Measurements from ENCODE around the gene KIF26A. TPM values are rescaled to one million over a fixed set of nuclear protein-coding genes. Genes with fewer than 3 reads are reported as not detected.

KIF26A gene
- total and polyA plus RNA-seq, 2 of the 4 experiments (the other 2 are of a cell fraction) = not detected

DNA sequence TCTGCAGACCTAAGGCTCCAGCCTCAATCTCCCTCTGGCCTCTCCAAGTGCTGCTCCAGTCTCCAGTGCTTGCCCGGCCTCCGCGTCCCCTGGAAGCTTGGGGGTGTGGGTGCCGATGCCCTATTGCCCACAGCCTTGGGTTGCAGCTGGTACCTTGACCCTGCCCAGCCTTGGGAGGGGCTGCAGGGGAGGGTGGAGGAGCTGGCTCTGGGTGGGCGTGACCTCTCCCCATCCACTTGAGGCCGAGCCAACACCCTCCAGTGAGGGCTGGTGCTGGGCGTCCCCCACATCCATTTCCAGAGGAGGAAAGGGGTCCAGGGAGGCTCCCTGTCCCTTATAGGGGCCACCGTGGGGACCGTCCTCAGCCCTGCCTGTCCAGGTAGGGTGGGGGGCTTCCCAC, 24.1 kb downstream of the KIF26A start:
- no peak for DNase-seq
- BruUV-seq (replicated peaks) = no TSS peak
- no peaks in the 10 kb centered on the region for H4K20me1 ChIP-seq (ENCODE audit: insufficient read depth, low read length)
- WGBS, 2 experiments (ENCODE audit: extremely low coverage in 2 of 2, insufficient read length in 1 of 2) = no CpG with 5 or more reads among the region's 9 CpGs
- in situ Hi-C loops (cut with MboI; ENCODE audit: low sequenced_read_pairs) (no loop called here), intact Hi-C loops (cut with micrococcal nuclease) (no loop called here), dilution Hi-C loops (cut with HindIII; ENCODE audit: low sequenced_read_pairs, unreplicated experiment) (no loop called here)
- H2BK20ac ChIP-seq (ENCODE audit: low read depth, low read length) = no peak overlapping the region
- H2BK120ac ChIP-seq (ENCODE audit: low read depth, low read length) = no peak overlapping the region
- H3K27ac ChIP-seq (ENCODE audit: insufficient read depth, low read length) = no peak overlapping the region
- no peak for TF ChIP-seq SMC3 (IDR thresholded peaks at IDR 0.05; ENCODE audit: low read depth, low read length)
- no peak for TF ChIP-seq ELK1 (IDR thresholded peaks at IDR 0.05; ENCODE audit: borderline replicate concordance, low read depth, low read length)
- TF ChIP-seq MAFK (IDR thresholded peaks at IDR 0.05; ENCODE audit: low read depth, low read length) = no peak
- TF ChIP-seq POLR2A (IDR thresholded peaks at IDR 0.05; ENCODE audit: low read depth, low read length) = no peak
- no peak for TF ChIP-seq CEBPB (IDR thresholded peaks at IDR 0.05; ENCODE audit: low read depth, low read length)
- TF ChIP-seq RAD21 (IDR thresholded peaks at IDR 0.05; ENCODE audit: low read length) = no peak
- no peak for TF ChIP-seq CHD1 (IDR thresholded peaks at IDR 0.05; ENCODE audit: low read depth, low read length)
- TF ChIP-seq MAZ (IDR thresholded peaks at IDR 0.05; ENCODE audit: borderline replicate concordance, low read depth, low read length) = no peak
- no peak for TF ChIP-seq RFX5 (IDR thresholded peaks at IDR 0.05; ENCODE audit: low read depth, low read length)
- H4K91ac ChIP-seq (ENCODE audit: insufficient read depth, low read depth, low read length) = no peak overlapping the region
- H4K8ac ChIP-seq (ENCODE audit: low read depth in 2 of 2, low read length in 2 of 2) = no peak overlapping the region
- H3K23ac ChIP-seq (ENCODE audit: low read depth, low read length) = no peak overlapping the region
- no peak overlapping the region for H4K5ac ChIP-seq (ENCODE audit: low read depth, low read length)
- no peaks in the 10 kb centered on the region for H3K79me1 ChIP-seq (ENCODE audit: low read depth in 1 of 2, low read length in 2 of 2)
- H3K4me3 ChIP-seq (ENCODE audit: insufficient read depth, low read depth, low read length) = no peak overlapping the region
- ATAC-seq (ENCODE audit: low read depth) = no peak
- H3K14ac ChIP-seq (replicated peaks; ENCODE audit: low read depth, low read length) = no peak overlapping the region
- H3K9me3 ChIP-seq (ENCODE audit: control insufficient read depth, insufficient read depth, low read length) = peaks cover 20% of the 10 kb centered on the region
- H3K36me3 ChIP-seq (ENCODE audit: control insufficient read depth, insufficient read depth, low read length) = no peaks in the 10 kb centered on the region
- no peaks in the 10 kb centered on the region for H3K27me3 ChIP-seq (ENCODE audit: control insufficient read depth, insufficient read depth, low read length)
- ChIA-PET CTCF (no interaction called here), POLR2A (ENCODE audit: unreplicated experiment) (no interaction called here)
- H3K9me1 ChIP-seq (ENCODE audit: insufficient read depth, low read length) = no peaks in the 10 kb centered on the region
- H2AK9ac ChIP-seq (replicated peaks; ENCODE audit: low read depth, low read length, poor library complexity) = no peak overlapping the region
- no peak overlapping the region for H2AFZ ChIP-seq (replicated peaks; ENCODE audit: low read length, poor library complexity)
- H3K4me2 ChIP-seq (ENCODE audit: low read depth, low read length) = no peak overlapping the region
- H3K4ac ChIP-seq (ENCODE audit: low read depth, low read length) = no peak overlapping the region
- no peak overlapping the region for H2AK5ac ChIP-seq (ENCODE audit: low read depth, low read length)
- H3K4me1 ChIP-seq (ENCODE audit: control insufficient read depth, insufficient read depth, low read length) = no peaks in the 10 kb centered on the region
- H3K56ac ChIP-seq (ENCODE audit: extremely low read depth, insufficient read depth, low read length) = no peak overlapping the region
- no peak overlapping the region for H2BK15ac ChIP-seq (ENCODE audit: low read depth, low read length)
- no peak overlapping the region for H3K9ac ChIP-seq (ENCODE audit: low read depth, low read length)
- no peak overlapping the region for H2BK5ac ChIP-seq (ENCODE audit: low read depth, low read length, poor library complexity, severe bottlenecking)
- no peak overlapping the region for H3K18ac ChIP-seq (ENCODE audit: low read depth, low read length)

Data from IMR-90 (cell line).